GM12892 (cell line): ENCODE results near the gene ZNF407.

Experiments used
- POLR2A ChIP-seq: IDR thresholded peaks from 2 replicates; pipeline ENCODE4 v1.6.1; 2011; ENCODE audit warnings: low read depth, low read length, control low read depth
- POLR2AphosphoS5 ChIP-seq: IDR thresholded peaks from 2 replicates; pipeline ENCODE4 v1.6.1; 2011; ENCODE audit warnings: low read depth, low read length, control low read depth
- TAF1 ChIP-seq: IDR thresholded peaks from 2 replicates; pipeline ENCODE4 v1.6.1; 2011; ENCODE audit warnings: low read depth, mild to moderate bottlenecking, control low read depth, low read length, borderline replicate concordance

DNA sequence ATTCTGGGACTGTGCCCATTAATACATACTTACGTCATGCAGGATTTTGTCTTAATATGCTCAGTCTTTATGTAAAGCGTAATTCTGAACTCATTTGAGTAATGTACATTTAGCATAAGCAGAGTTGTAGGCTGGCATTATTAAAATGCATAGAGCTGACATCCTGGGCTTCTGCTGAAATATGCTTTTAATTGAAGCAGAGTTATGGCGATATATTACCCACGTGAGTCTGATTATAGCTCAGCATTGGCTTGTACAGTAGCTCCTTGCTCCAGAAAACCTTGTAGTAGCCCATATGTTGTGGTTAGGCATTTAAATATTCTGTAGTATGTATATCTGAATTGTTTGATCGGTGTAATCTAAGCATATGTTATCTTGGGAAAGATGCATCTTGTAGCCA, 377.3 kb downstream of the ZNF407 start:
- TF ChIP-seq POLR2AphosphoS5 (no peak), TAF1 (no peak), POLR2A (no peak)
